Measurements from ENCODE around the gene ZKSCAN1.

Gene ZKSCAN1

GRCh38 chr7:100049441-100050291 is 34.3 kb downstream of the ZKSCAN1 start, which contains the start of gene ZSCAN21:
Gene ZSCAN21 (plus strand): TSS chr7:100049774. CDS start chr7:100057007, 7,233 bp downstream.
- in situ Hi-C loops (cut with HindIII; ENCODE audit: low sequenced_read_pairs), result no loop called here
- peak within 1 kb of the TSS; percentile 79 for H3K4me3 ChIP-seq (ENCODE audit: low read depth, low read length)
- DNase-seq (ENCODE audit: low read depth), result peak; percentile 76
- TF ChIP-seq, protein P1, sequence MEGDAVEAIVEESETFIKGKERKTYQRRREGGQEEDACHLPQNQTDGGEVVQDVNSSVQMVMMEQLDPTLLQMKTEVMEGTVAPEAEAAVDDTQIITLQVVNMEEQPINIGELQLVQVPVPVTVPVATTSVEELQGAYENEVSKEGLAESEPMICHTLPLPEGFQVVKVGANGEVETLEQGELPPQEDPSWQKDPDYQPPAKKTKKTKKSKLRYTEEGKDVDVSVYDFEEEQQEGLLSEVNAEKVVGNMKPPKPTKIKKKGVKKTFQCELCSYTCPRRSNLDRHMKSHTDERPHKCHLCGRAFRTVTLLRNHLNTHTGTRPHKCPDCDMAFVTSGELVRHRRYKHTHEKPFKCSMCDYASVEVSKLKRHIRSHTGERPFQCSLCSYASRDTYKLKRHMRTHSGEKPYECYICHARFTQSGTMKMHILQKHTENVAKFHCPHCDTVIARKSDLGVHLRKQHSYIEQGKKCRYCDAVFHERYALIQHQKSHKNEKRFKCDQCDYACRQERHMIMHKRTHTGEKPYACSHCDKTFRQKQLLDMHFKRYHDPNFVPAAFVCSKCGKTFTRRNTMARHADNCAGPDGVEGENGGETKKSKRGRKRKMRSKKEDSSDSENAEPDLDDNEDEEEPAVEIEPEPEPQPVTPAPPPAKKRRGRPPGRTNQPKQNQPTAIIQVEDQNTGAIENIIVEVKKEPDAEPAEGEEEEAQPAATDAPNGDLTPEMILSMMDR (IDR thresholded peaks at IDR 0.05; ENCODE audit: low read depth, low read length, missing control alignments), result peak; percentile 30

DNA sequence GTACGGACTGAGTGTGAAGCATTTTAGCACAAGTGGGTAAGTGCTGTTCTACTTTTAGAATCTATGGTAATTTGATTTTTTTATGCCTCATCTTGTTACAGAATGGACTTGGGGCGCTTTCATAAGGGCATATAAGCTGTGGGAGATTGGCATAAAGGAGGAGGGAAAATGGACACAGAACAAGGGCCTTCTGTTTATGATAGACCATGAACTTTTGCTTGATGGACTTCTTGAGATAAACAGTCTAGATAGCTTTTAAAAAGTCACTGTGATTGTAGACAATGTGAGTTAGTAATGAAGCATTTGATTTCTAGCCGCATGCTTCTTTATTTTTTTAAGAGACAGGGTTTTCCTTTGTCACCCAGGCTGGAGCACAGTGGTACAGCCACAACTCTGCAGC is 36.2 kb downstream of the ZKSCAN1 start:
- no peak for DNase-seq (ENCODE audit: low read depth)
- in situ Hi-C loops (cut with HindIII; ENCODE audit: low sequenced_read_pairs), result no loop called here
- TF ChIP-seq, protein P1 (IDR thresholded peaks at IDR 0.05; ENCODE audit: low read depth, low read length, missing control alignments), result no peak
- no peak overlapping the region for H3K4me3 ChIP-seq (ENCODE audit: low read depth, low read length)

DNA sequence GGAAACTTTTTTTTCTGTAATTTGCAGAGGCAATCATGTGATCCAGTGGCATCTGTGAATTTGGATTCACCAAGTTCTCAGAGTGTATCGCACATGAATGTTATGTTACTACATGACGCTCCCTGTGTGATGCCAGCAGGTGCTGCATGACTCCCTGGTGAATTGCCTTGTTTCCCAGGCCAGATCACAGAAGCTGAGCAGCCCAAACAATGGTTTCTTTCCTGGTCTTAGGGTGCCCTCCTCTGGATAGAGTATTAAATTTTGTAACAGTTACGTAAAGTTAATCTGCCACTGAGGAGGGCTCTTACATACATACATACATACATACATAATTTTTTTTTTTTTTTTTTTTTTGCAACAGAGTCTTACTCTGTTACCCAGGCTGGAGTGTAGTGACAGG is 37.8 kb downstream of the ZKSCAN1 start:
- TF ChIP-seq, protein P1 (IDR thresholded peaks at IDR 0.05; ENCODE audit: low read depth, low read length, missing control alignments), result peak; percentile 7
- DNase-seq (ENCODE audit: low read depth), result peak; percentile 58
- H3K4me3 ChIP-seq (ENCODE audit: low read depth, low read length), result no peak overlapping the region
- in situ Hi-C loops (cut with HindIII; ENCODE audit: low sequenced_read_pairs), result no loop called here

DNA sequence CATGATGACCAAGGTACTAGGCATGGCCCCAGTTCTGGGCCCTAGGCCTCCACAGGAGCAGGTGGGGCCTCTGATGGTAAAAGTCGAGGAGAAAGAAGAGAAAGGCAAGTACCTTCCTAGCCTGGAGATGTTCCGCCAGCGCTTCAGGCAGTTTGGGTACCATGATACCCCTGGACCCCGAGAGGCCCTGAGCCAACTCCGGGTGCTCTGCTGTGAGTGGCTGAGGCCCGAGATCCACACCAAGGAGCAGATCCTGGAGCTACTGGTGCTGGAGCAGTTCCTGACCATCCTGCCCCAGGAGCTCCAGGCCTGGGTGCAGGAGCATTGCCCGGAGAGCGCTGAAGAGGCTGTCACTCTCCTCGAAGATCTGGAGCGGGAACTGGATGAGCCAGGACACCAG is 41.6 kb downstream of the ZKSCAN1 start:
- TF ChIP-seq, protein P1 (IDR thresholded peaks at IDR 0.05; ENCODE audit: low read depth, low read length, missing control alignments), result no peak
- in situ Hi-C loops (cut with HindIII; ENCODE audit: low sequenced_read_pairs), result no loop called here
- no peak for DNase-seq (ENCODE audit: low read depth)

GRCh38 chr7:100059251-100059739 is 43.9 kb downstream of the ZKSCAN1 start:
- TF ChIP-seq, protein P1 (IDR thresholded peaks at IDR 0.05; ENCODE audit: low read depth, low read length, missing control alignments), result no peak
- no peak overlapping the region for H3K4me3 ChIP-seq (ENCODE audit: low read depth, low read length)
- no peak for DNase-seq (ENCODE audit: low read depth)
- in situ Hi-C loops (cut with HindIII; ENCODE audit: low sequenced_read_pairs), result no loop called here

More for the DNA sequence above, 41.6 kb downstream of the ZKSCAN1 start:
- H3K4me3 ChIP-seq (ENCODE audit: low read depth, low read length), result no peak overlapping the region

- no peak overlapping the region for H3K4me3 ChIP-seq (ENCODE audit: low read depth, low read length)
- TF ChIP-seq, protein P1 (IDR thresholded peaks at IDR 0.05; ENCODE audit: low read depth, low read length, missing control alignments), result no peak
- DNase-seq (ENCODE audit: low read depth), result no peak
- in situ Hi-C loops (cut with HindIII; ENCODE audit: low sequenced_read_pairs), result no loop called here
Measured at GRCh38 chr7:100061518-100062193, 46.3 kb downstream of the ZKSCAN1 start.
